HCT116 (cell line): ENCODE measurements around the gene EMILIN2. TPM values are rescaled to one million over a fixed set of nuclear protein-coding genes. Genes with fewer than 3 reads are reported as not detected.

Experiments used
- ATAC-seq: fragments of 200-7000 bp; cut with Tn5 transposase; 2 replicates; pipeline ENCODE4 v1.9.1; 2020; ENCODE audit warnings: mild to moderate bottlenecking, moderate library complexity
- BruUV-seq: library from RNA; stranded (reverse); fragments of 400-500 nt; replicated peaks from 2 replicates; lab custom pipeline; 2021; lab: Mats Ljungman, UMichigan
- CTCF ChIA-PET: fragments of 300-600 bp; sonication (Branson Sonifier 250); formaldehyde crosslinking; loops from one replicate; lab custom pipeline; 2021; ENCODE audit warnings: antibody characterized with exemption; lab: Charles Lee
- POLR2A ChIA-PET: fragments of 300-600, 350-600 bp; sonication (Branson Sonifier 250); formaldehyde crosslinking; loops from one replicate; lab custom pipeline; 2021; ENCODE audit warnings: antibody characterized with exemption; lab: Charles Lee
- RAD21 ChIA-PET, 2 experiments: fragments of 300-600 bp; sonication (Branson Sonifier 250); formaldehyde crosslinking; loops; one replicate each; lab custom pipeline; 2023; ENCODE audit warnings: low total read pairs in 2 of 2; ENCODE audit not compliant: uncharacterized antibody in 2 of 2, unreplicated experiment in 2 of 2, low non-redundant PET in 1 of 2; lab: Charles Lee
- DNase-seq: peaks from one replicate; pipeline ENCODE4 v3.0.0-alpha.2; 2010; ENCODE audit warnings: low read depth, low spot score
- H2AFZ ChIP-seq: fragments of 200-600 bp; shearing (Covaris generic), sonication (generic); 2 replicates; pipeline ENCODE4 v1.6.1; 2017; ENCODE audit warnings: low read depth, mixed run types, mixed read lengths, antibody characterized with exemption, low read length; ENCODE audit not compliant: poor library complexity, severe bottlenecking
- H3K27ac ChIP-seq: 2 replicates; pipeline ENCODE4 v1.5.1; 2012; ENCODE audit warnings: low read depth, low read length
- H3K27me3 ChIP-seq: fragments of 200-600 bp; sonication (generic); 2 replicates; pipeline ENCODE4 v1.6.1; 2016; ENCODE audit warnings: mixed run types, low read length, mixed read lengths; ENCODE audit not compliant: insufficient read depth
- H3K36me3 ChIP-seq, 2 experiments: fragments of 200-500 bp in 1 of 2; fragments of 200-600 bp in 1 of 2; sonication (Bioruptor generic) in 1 of 2; sonication (generic) in 1 of 2; 2 replicates each; pipeline versions ENCODE4 v1.5.1 to v1.6.1; 2014 to 2016; ENCODE audit warnings: low read length in 2 of 2, inconsistent platforms in 1 of 2, mixed read lengths in 1 of 2, mixed run types in 1 of 2; ENCODE audit not compliant: insufficient read depth in 2 of 2, control insufficient read depth in 1 of 2
- H3K4me1 ChIP-seq, 2 experiments: fragments of 200-600 bp in 1 of 2; sonication (generic) in 1 of 2; 2 replicates each; pipeline versions ENCODE4 v1.5.1 to v1.6.1; 2012 to 2017; ENCODE audit warnings: low read length in 2 of 2, inconsistent platforms in 1 of 2, mild to moderate bottlenecking in 1 of 2, mixed read lengths in 1 of 2, mixed run types in 1 of 2, moderate library complexity in 1 of 2; ENCODE audit not compliant: insufficient read depth in 2 of 2, control insufficient read depth in 1 of 2
- H3K4me2 ChIP-seq: fragments of 200-600 bp; sonication (generic); 2 replicates; pipeline ENCODE4 v1.6.1; 2017; ENCODE audit warnings: mixed run types, low read length, mixed read lengths
- H3K4me3 ChIP-seq, 2 experiments: fragments of 200-600 bp in 1 of 2; sonication (generic) in 1 of 2; replicated peaks in 1 of 2; 2 replicates each; pipeline ENCODE4 v1.5.1; 2011 to 2016; ENCODE audit warnings: low read length in 2 of 2, control low read depth in 1 of 2, low read depth in 1 of 2, mild to moderate bottlenecking in 1 of 2, mixed read lengths in 1 of 2, mixed run types in 1 of 2
- H3K79me2 ChIP-seq: fragments of 200-600 bp; sonication (generic); 2 replicates; pipeline ENCODE4 v1.6.1; 2017; ENCODE audit warnings: mild to moderate bottlenecking, mixed run types, low read length, moderate library complexity, mixed read lengths; ENCODE audit not compliant: insufficient read depth
- H3K9ac ChIP-seq: fragments of 200-600 bp; sonication (generic); 2 replicates; pipeline ENCODE4 v1.6.1; 2016; ENCODE audit warnings: low read length, mixed read lengths
- H3K9me2 ChIP-seq: fragments of 200-600 bp; sonication (generic), shearing (Covaris generic); 2 replicates; pipeline ENCODE4 v1.6.1; 2017; ENCODE audit warnings: mixed run types, mild to moderate bottlenecking, moderate library complexity; ENCODE audit not compliant: insufficient read depth
- H3K9me3 ChIP-seq, 2 experiments: fragments of 200-500 bp in 1 of 2; fragments of 200-600 bp in 1 of 2; sonication (Bioruptor generic) in 1 of 2; sonication (generic) in 1 of 2; 2 replicates each; pipeline ENCODE4 v1.6.1; 2014 to 2017; ENCODE audit warnings: low read length in 2 of 2, mixed read lengths in 2 of 2, inconsistent platforms in 1 of 2, low read depth in 1 of 2, mild to moderate bottlenecking in 1 of 2, mixed run types in 1 of 2, moderate library complexity in 1 of 2; ENCODE audit not compliant: control insufficient read depth in 1 of 2, insufficient read depth in 1 of 2
- H4K20me1 ChIP-seq: fragments of 200-600 bp; sonication (generic), shearing (Covaris generic); 2 replicates; pipeline ENCODE4 v1.6.1; 2017; ENCODE audit warnings: mixed run types, mild to moderate bottlenecking, moderate library complexity; ENCODE audit not compliant: insufficient read depth
- ATF3 ChIP-seq: IDR thresholded peaks from 2 replicates; pipeline ENCODE4 v1.6.1; 2012
- CBX3 ChIP-seq: IDR thresholded peaks from 2 replicates; pipeline ENCODE4 v1.6.1; 2012; ENCODE audit warnings: low read depth
- CEBPB ChIP-seq: IDR thresholded peaks from 2 replicates; pipeline ENCODE4 v1.6.1; 2012; ENCODE audit warnings: low read depth
- EGR1 ChIP-seq: IDR thresholded peaks from 2 replicates; pipeline ENCODE4 v1.6.1; 2012; ENCODE audit warnings: low read depth
- ELF1 ChIP-seq: IDR thresholded peaks from 2 replicates; pipeline ENCODE4 v1.6.1; 2012; ENCODE audit warnings: low read depth, borderline replicate concordance
- EZH2 ChIP-seq: fragments of 200-600 bp; sonication (generic); IDR thresholded peaks from 2 replicates; pipeline ENCODE4 v1.6.1; 2017; ENCODE audit warnings: antibody characterized with exemption, mixed run types
- EZH2phosphoT487 ChIP-seq: fragments of 200-600 bp; IDR thresholded peaks from 2 replicates; pipeline ENCODE4 v1.6.1; 2018; ENCODE audit warnings: antibody characterized with exemption, borderline replicate concordance
- FOSL1 ChIP-seq: IDR thresholded peaks from 2 replicates; pipeline ENCODE4 v1.6.1; 2012; ENCODE audit warnings: low read depth
- JUND ChIP-seq: IDR thresholded peaks from 2 replicates; pipeline ENCODE4 v1.6.1; 2012
- POLR2A ChIP-seq: IDR thresholded peaks from 2 replicates; pipeline ENCODE4 v1.7.0; 2011; ENCODE audit warnings: borderline replicate concordance; ENCODE audit not compliant: insufficient read depth, insufficient read length; ENCODE audit errors: extremely low read depth
- POLR2AphosphoS5 ChIP-seq: IDR thresholded peaks from 2 replicates; pipeline ENCODE4 v1.6.1; 2011; ENCODE audit warnings: mild to moderate bottlenecking, low read depth, low read length, moderate library complexity
- RAD21 ChIP-seq: IDR thresholded peaks from 2 replicates; pipeline ENCODE4 v1.6.1; 2012; ENCODE audit warnings: low read depth, mild to moderate bottlenecking
- REST ChIP-seq: IDR thresholded peaks from 2 replicates; pipeline ENCODE4 v1.6.1; 2012; ENCODE audit warnings: low read depth
- SIN3A ChIP-seq: IDR thresholded peaks from 2 replicates; pipeline ENCODE4 v1.6.1; 2012; ENCODE audit warnings: low read depth
- SP1 ChIP-seq: IDR thresholded peaks from 2 replicates; pipeline ENCODE4 v1.6.1; 2012; ENCODE audit warnings: low read depth
- SRF ChIP-seq: IDR thresholded peaks from 2 replicates; pipeline ENCODE4 v1.6.1; 2012; ENCODE audit warnings: low read depth
- TCF7L2 ChIP-seq: IDR thresholded peaks from 2 replicates; pipeline ENCODE4 v1.7.0; 2011; ENCODE audit warnings: borderline replicate concordance, inconsistent platforms; ENCODE audit not compliant: insufficient read depth, insufficient read length; ENCODE audit errors: extremely low read depth
- YY1 ChIP-seq: IDR thresholded peaks from 2 replicates; pipeline ENCODE4 v1.6.1; 2011; ENCODE audit warnings: low read length, low read depth, moderate library complexity, mild to moderate bottlenecking; ENCODE audit not compliant: insufficient replicate concordance; ENCODE audit errors: extremely low read depth
- ZFX ChIP-seq: fragments of 450-650 bp; IDR thresholded peaks from 2 replicates; pipeline ENCODE4 v1.6.1; 2017
- ZNF274 ChIP-seq: fragments of 200-500 bp; sonication (Bioruptor generic); IDR thresholded peaks from 2 replicates; pipeline ENCODE4 v1.6.1; 2014; ENCODE audit warnings: mild to moderate bottlenecking, low read depth, low read length, inconsistent platforms
- intact Hi-C: fragments of 100-400 bp; cut with micrococcal nuclease; formaldehyde crosslinking; loops from 2 replicates; pipeline ENCODE4 v1.10.0; 2022
- total RNA-seq: library from RNA; stranded (reverse); gene quantifications from one replicate; pipeline ENCODE4 v1.2.1, GENCODE V29; 2021; ENCODE audit not compliant: unreplicated experiment

Gene EMILIN2
- total RNA-seq, 1 experiment from 2014 or later, result 23.4 TPM

GRCh38 chr18:2818281-2818680 is 28.5 kb upstream of the EMILIN2 start:
- no peaks in the 10 kb centered on the region for H3K9me2 ChIP-seq
- no peak for TF ChIP-seq CBX3
- TF ChIP-seq SP1, result no peak
- no peak for TF ChIP-seq ATF3
- no peak for TF ChIP-seq CEBPB
- no peak for TF ChIP-seq FOSL1
- no peak for TF ChIP-seq POLR2A
- TF ChIP-seq ZFX, result no peak
- TF ChIP-seq JUND, result no peak
- no peak for TF ChIP-seq RAD21
- no peak for TF ChIP-seq REST
- TF ChIP-seq SIN3A, result no peak
- TF ChIP-seq SRF, result no peak
- TF ChIP-seq EZH2phosphoT487, result no peak
- TF ChIP-seq TCF7L2, result no peak
- TF ChIP-seq ZNF274, result no peak
- TF ChIP-seq POLR2AphosphoS5, result no peak
- TF ChIP-seq ELF1, result no peak
- no peak for TF ChIP-seq EZH2
- TF ChIP-seq YY1, result no peak
- no peak for TF ChIP-seq EGR1
- TF ChIP-seq, all 23 proteins: peak for 0
- intact Hi-C loops, result no loop called here
- Histone ChIP-seq H3K4me2 (no peak overlapping the region), H3K27me3 (no peaks in the 10 kb centered on the region), H3K36me3 (no peaks in the 10 kb centered on the region), H3K4me3 (no peak overlapping the region), H4K20me1 (no peaks in the 10 kb centered on the region), H3K4me1 (no peaks in the 10 kb centered on the region), H3K9ac (no peak overlapping the region), H2AFZ (no peak overlapping the region), H3K9me3 (no peaks in the 10 kb centered on the region), H3K79me2 (no peaks in the 10 kb centered on the region), H3K27ac (no peak overlapping the region)
- BruUV-seq, result no TSS peak
- ATAC-seq (no peak), DNase-seq (no peak)
- ChIA-PET POLR2A (no interaction called here), RAD21 (no interaction called here), CTCF (no interaction called here)
